Omental fat pad (tissue), 4 donors: ENCODE results near the gene ZBTB37. TPM values are rescaled to one million over a fixed set of nuclear protein-coding genes. Genes with fewer than 3 reads are reported as not detected.
A peak's percentile ranks its signal among the peaks of the same experiment; 100 is the strongest.
"Not testable (repeated sequence)": the region's sequence is repeated elsewhere in the genome, so short reads cannot be mapped to it uniquely, and the experiment has no call there.

Experiments used
- ATAC-seq: fragments of 150-250 bp; one replicate; pipeline ENCODE4 v1.9.1; 2016; ENCODE audit warnings: mild to moderate bottlenecking, moderate library complexity; ENCODE audit not compliant: low FRiP score
- DNase-seq: peaks from one replicate; pipeline ENCODE4 v3.0.0-alpha.2; 2019; ENCODE audit warnings: low spot score
- CTCF ChIP-seq, 3 donors: fragments of 450-650 bp; IDR thresholded peaks; one replicate each; pipeline ENCODE4 v1.5.1; 2016 to 2017; ENCODE audit warnings: antibody characterized with exemption in 3 of 3, mild to moderate bottlenecking in 3 of 3, moderate library complexity in 2 of 3
- total RNA-seq, 4 donors: library from RNA; depleted of rRNA; stranded (reverse); fragments of >200 nt; gene quantifications; one replicate each; pipeline ENCODE4 v1.1.0, GENCODE V29; 2016

Gene ZBTB37
- total RNA-seq, 4 donors from 2014 or later, result 5.5 to 16.1 (median 12.1) TPM

- ATAC-seq (no peak), DNase-seq (no peak)
- no peak for TF ChIP-seq CTCF (IDR thresholded peaks at IDR 0.05)
Measured at GRCh38 chr1:173832748-173833147, 35.4 kb upstream of the ZBTB37 start.

- no peak for TF ChIP-seq CTCF (IDR thresholded peaks at IDR 0.05)
- DNase-seq (no peak), ATAC-seq (no peak)
Measured at GRCh38 chr1:173852105-173852504, 16.1 kb upstream of the ZBTB37 start.

- TF ChIP-seq CTCF (IDR thresholded peaks at IDR 0.05), result no peak
- ATAC-seq, result peak; percentile 48
- no peak for DNase-seq
Measured at GRCh38 chr1:173853074-173853473, 15.1 kb upstream of the ZBTB37 start.

GRCh38 chr1:173856014-173856413 lies 12.2 kb upstream of the ZBTB37 start:
- DNase-seq (no peak), ATAC-seq (no peak)
- TF ChIP-seq CTCF (IDR thresholded peaks at IDR 0.05), result no peak

- DNase-seq, result no peak
- no peak for TF ChIP-seq CTCF (IDR thresholded peaks at IDR 0.05)
- ATAC-seq, result no peak
Measured at GRCh38 chr1:173856903-173857302, 11.3 kb upstream of the ZBTB37 start.

GRCh38 chr1:173857363-173857917 lies 10.7 kb upstream of the ZBTB37 start:
- no peak for TF ChIP-seq CTCF (IDR thresholded peaks at IDR 0.05)
- no peak for ATAC-seq
- no peak for DNase-seq

GRCh38 chr1:173859547-173859946 lies 8.6 kb upstream of the ZBTB37 start:
- not testable (repeated sequence) for ATAC-seq, DNase-seq

- ATAC-seq, result no peak
- no peak for DNase-seq
- no peak for TF ChIP-seq CTCF (IDR thresholded peaks at IDR 0.05)
Measured at GRCh38 chr1:173860065-173860464, 8.1 kb upstream of the ZBTB37 start.
